Keratinocyte (primary cell): ENCODE measurements around the gene OR51V1. TPM values are rescaled to one million over a fixed set of nuclear protein-coding genes. Genes with fewer than 3 reads are reported as not detected.

Source experiments
- DNase-seq: peaks from one replicate; pipeline ENCODE4 v3.0.0-alpha.2; 2011; ENCODE audit warnings: low read depth, missing footprints, low spot score
- FAIRE-seq: peaks from 2 replicates; lab custom pipeline; 2011; peaks lifted over from hg19 to GRCh38; lab: Jason Lieb, UNC
- H2AFZ ChIP-seq: 2 replicates; pipeline ENCODE4 v1.6.0; 2012; ENCODE audit warnings: low read length, control low read depth, inconsistent platforms; ENCODE audit not compliant: control insufficient read depth
- H3K27ac ChIP-seq: 2 replicates; pipeline ENCODE4 v1.5.1; 2011; ENCODE audit warnings: low read length; ENCODE audit not compliant: control insufficient read depth, insufficient read depth
- H3K27me3 ChIP-seq: 3 replicates; pipeline ENCODE4 v1.6.0; 2011; ENCODE audit warnings: low read length; ENCODE audit not compliant: control insufficient read depth, insufficient read depth; ENCODE audit errors: extremely low read depth
- H3K36me3 ChIP-seq, 2 experiments: 2 replicates in 1 of 2; 3 replicates in 1 of 2; pipeline ENCODE4 v1.5.1; 2011; ENCODE audit warnings: low read length in 2 of 2, mild to moderate bottlenecking in 1 of 2; ENCODE audit not compliant: control insufficient read depth in 2 of 2, insufficient read depth in 2 of 2; ENCODE audit errors: extremely low read depth in 1 of 2
- H3K4me1 ChIP-seq: 3 replicates; pipeline ENCODE4 v1.5.1; 2011; ENCODE audit warnings: low read length; ENCODE audit not compliant: control insufficient read depth, insufficient read depth; ENCODE audit errors: extremely low read depth
- H3K4me2 ChIP-seq: 3 replicates; pipeline ENCODE4 v1.6.0; 2011; ENCODE audit warnings: low read depth, low read length; ENCODE audit not compliant: control insufficient read depth, insufficient read depth; ENCODE audit errors: extremely low read depth
- H3K4me3 ChIP-seq, 3 experiments: fragments of 200-600 bp in 1 of 3; sonication (generic) in 1 of 3; 2 replicates in 2 of 3; 3 replicates in 1 of 3; pipeline ENCODE4 v1.5.1; 2011 to 2016; ENCODE audit warnings: low read length in 3 of 3, mild to moderate bottlenecking in 3 of 3, control low read depth in 2 of 3, inconsistent platforms in 1 of 3, low read depth in 1 of 3, mixed read lengths in 1 of 3, mixed run types in 1 of 3, moderate library complexity in 1 of 3; ENCODE audit not compliant: control insufficient read depth in 2 of 3, insufficient read depth in 2 of 3; ENCODE audit errors: extremely low read depth in 1 of 3
- H3K79me2 ChIP-seq: 2 replicates; pipeline ENCODE4 v1.6.0; 2012; ENCODE audit warnings: low read length; ENCODE audit not compliant: control insufficient read depth, insufficient read depth
- H3K9ac ChIP-seq: 3 replicates; pipeline ENCODE4 v1.6.0; 2011; ENCODE audit warnings: low read length; ENCODE audit not compliant: control insufficient read depth, insufficient read depth; ENCODE audit errors: extremely low read depth
- H3K9me1 ChIP-seq: 3 replicates; pipeline ENCODE4 v1.6.0; 2011; ENCODE audit warnings: low read length; ENCODE audit not compliant: control insufficient read depth, insufficient read depth; ENCODE audit errors: extremely low read depth
- H3K9me3 ChIP-seq: 2 replicates; pipeline ENCODE4 v1.5.1; 2012; ENCODE audit warnings: low read depth, low read length; ENCODE audit not compliant: control insufficient read depth
- H4K20me1 ChIP-seq: 3 replicates; pipeline ENCODE4 v1.6.0; 2011; ENCODE audit warnings: low read length; ENCODE audit not compliant: control insufficient read depth, insufficient read depth; ENCODE audit errors: extremely low read depth
- EZH2 ChIP-seq: IDR thresholded peaks from one replicate; pipeline ENCODE4 v1.6.1; 2012; ENCODE audit warnings: inconsistent platforms, mild to moderate bottlenecking, low read length, moderate library complexity
- dilution Hi-C: fragments of 300-500 bp; cut with MboI; formaldehyde crosslinking; loops from one replicate; pipeline ENCODE4 v1.7.0; 2020; ENCODE audit warnings: low sequenced_read_pairs; ENCODE audit not compliant: extremely low pct_ligation_motif_present
- polyA plus RNA-seq, 5 experiments: library from polyadenylated mRNA; depleted of rRNA in 3 of 5; stranded (reverse) in 3 of 5; stranded (forward) in 1 of 5; unstranded in 1 of 5; fragments of >200 nt; gene quantifications; 1 replicate in 1 of 5; 2 replicates in 3 of 5; 3 replicates in 1 of 5; pipeline versions ENCODE4 v1.2.1 to v1.2.3, GENCODE V29; 2011 to 2012; ENCODE audit warnings: missing spikeins in 2 of 5, low read depth in 1 of 5, low replicate concordance in 1 of 5
- TF ChIP-seq, protein P1 (sequence below), 3 experiments: IDR thresholded peaks in 1 of 3; conservative IDR thresholded peaks in 1 of 3; optimal IDR thresholded peaks in 1 of 3; 2 replicates in 2 of 3; 3 replicates in 1 of 3; pipeline versions ENCODE3 to v1.5.1; 2011; ENCODE audit warnings: low read length in 3 of 3, mild to moderate bottlenecking in 3 of 3, moderate library complexity in 2 of 3, control low read depth in 1 of 3, inconsistent platforms in 1 of 3; ENCODE audit not compliant: insufficient read depth in 2 of 3; ENCODE audit errors: extremely low read depth in 1 of 3

The OR51V1 gene
- polyA plus RNA-seq, 1 donor (not counting 4 experiments of a cell fraction or from before 2014, with no cell fraction given): not detected

DNA sequence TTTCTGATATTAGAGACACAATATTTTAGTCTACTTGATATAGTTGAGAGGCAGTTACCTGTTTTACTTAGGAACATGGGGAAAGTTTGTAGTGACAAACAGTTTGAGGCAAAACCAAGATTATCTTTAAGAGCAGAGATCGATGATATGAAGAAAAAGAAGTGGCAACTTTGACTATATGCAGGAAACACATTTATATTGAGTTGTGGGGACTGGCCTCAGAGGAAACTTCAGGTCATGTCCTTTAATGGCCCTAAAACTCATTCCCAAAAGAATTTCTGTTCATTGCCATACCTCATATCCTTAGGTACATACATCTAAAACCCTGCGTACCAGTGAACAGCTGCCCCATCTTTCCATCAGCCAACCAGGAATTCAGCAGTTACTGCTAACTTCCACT lies 44.7 kb upstream of the OR51V1 start:
- H3K27ac ChIP-seq: no peak overlapping the region
- no peaks in the 10 kb centered on the region for H3K9me3 ChIP-seq
- no peaks in the 10 kb centered on the region for H4K20me1 ChIP-seq
- no peak overlapping the region for H3K4me3 ChIP-seq
- H2AFZ ChIP-seq: no peak overlapping the region
- H3K36me3 ChIP-seq: no peaks in the 10 kb centered on the region
- no peaks in the 10 kb centered on the region for H3K4me1 ChIP-seq
- no peak for DNase-seq
- H3K27me3 ChIP-seq: no peaks in the 10 kb centered on the region
- FAIRE-seq: no peak
- no peaks in the 10 kb centered on the region for H3K79me2 ChIP-seq
- no peaks in the 10 kb centered on the region for H3K9me1 ChIP-seq
- no peak for TF ChIP-seq EZH2
- TF ChIP-seq, protein P1, sequence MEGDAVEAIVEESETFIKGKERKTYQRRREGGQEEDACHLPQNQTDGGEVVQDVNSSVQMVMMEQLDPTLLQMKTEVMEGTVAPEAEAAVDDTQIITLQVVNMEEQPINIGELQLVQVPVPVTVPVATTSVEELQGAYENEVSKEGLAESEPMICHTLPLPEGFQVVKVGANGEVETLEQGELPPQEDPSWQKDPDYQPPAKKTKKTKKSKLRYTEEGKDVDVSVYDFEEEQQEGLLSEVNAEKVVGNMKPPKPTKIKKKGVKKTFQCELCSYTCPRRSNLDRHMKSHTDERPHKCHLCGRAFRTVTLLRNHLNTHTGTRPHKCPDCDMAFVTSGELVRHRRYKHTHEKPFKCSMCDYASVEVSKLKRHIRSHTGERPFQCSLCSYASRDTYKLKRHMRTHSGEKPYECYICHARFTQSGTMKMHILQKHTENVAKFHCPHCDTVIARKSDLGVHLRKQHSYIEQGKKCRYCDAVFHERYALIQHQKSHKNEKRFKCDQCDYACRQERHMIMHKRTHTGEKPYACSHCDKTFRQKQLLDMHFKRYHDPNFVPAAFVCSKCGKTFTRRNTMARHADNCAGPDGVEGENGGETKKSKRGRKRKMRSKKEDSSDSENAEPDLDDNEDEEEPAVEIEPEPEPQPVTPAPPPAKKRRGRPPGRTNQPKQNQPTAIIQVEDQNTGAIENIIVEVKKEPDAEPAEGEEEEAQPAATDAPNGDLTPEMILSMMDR (optimal IDR thresholded peaks at IDR 0.05 in 1 of 3, IDR thresholded peaks at IDR 0.05 in 1 of 3, conservative IDR thresholded peaks at IDR 0.05 in 1 of 3; ENCODE audit: extremely low read depth in 1 of 3, insufficient read depth in 2 of 3, low read length in 3 of 3): no peak
- dilution Hi-C loops: no loop called here
- no peak overlapping the region for H3K9ac ChIP-seq
- H3K4me2 ChIP-seq: no peak overlapping the region

DNA sequence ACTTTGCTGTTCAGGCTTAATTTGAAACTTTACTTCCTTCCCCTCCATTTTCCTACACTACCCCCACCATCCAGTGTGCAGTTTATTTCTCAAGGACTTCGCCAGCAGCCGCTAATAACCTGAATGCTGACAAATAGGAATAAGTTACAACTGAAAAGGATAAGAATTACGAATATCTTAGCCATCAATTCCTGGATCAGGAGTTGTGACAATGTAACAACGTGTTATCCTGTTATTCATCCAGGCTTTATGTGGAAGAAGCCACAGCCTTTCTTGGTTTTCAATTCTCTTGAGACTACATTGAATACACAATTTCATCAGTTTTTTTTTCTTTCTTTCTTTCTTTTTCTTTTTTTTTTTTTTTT lies 43.3 kb upstream of the OR51V1 start:
- Histone ChIP-seq H3K27ac (no peak overlapping the region), H3K9me1 (no peaks in the 10 kb centered on the region), H3K79me2 (no peaks in the 10 kb centered on the region), H2AFZ (no peak overlapping the region), H3K9ac (no peak overlapping the region), H3K27me3 (no peaks in the 10 kb centered on the region), H3K4me1 (no peaks in the 10 kb centered on the region), H3K36me3 (no peaks in the 10 kb centered on the region), H3K4me2 (no peak overlapping the region), H3K4me3 (no peak overlapping the region), H3K9me3 (no peaks in the 10 kb centered on the region), H4K20me1 (no peaks in the 10 kb centered on the region)
- DNase-seq (no peak), FAIRE-seq (no peak)
- TF ChIP-seq, protein P1 (optimal IDR thresholded peaks at IDR 0.05 in 1 of 3, IDR thresholded peaks at IDR 0.05 in 1 of 3, conservative IDR thresholded peaks at IDR 0.05 in 1 of 3; ENCODE audit: extremely low read depth in 1 of 3, insufficient read depth in 2 of 3, low read length in 3 of 3): no peak
- dilution Hi-C loops: no loop called here
